SHP77 treated with DMSO at 0.1 percent for 48 hours (cell line): ENCODE results near the gene TSPAN18.
"Not testable (repeated sequence)": the region's sequence is repeated elsewhere in the genome, so short reads cannot be mapped to it uniquely, and the experiment has no call there.

Source experiments
- DNase-seq: peaks from one replicate; lab custom pipeline; 2025; lab: John Stamatoyannopoulos, UW

The TSPAN18 gene

DNA sequence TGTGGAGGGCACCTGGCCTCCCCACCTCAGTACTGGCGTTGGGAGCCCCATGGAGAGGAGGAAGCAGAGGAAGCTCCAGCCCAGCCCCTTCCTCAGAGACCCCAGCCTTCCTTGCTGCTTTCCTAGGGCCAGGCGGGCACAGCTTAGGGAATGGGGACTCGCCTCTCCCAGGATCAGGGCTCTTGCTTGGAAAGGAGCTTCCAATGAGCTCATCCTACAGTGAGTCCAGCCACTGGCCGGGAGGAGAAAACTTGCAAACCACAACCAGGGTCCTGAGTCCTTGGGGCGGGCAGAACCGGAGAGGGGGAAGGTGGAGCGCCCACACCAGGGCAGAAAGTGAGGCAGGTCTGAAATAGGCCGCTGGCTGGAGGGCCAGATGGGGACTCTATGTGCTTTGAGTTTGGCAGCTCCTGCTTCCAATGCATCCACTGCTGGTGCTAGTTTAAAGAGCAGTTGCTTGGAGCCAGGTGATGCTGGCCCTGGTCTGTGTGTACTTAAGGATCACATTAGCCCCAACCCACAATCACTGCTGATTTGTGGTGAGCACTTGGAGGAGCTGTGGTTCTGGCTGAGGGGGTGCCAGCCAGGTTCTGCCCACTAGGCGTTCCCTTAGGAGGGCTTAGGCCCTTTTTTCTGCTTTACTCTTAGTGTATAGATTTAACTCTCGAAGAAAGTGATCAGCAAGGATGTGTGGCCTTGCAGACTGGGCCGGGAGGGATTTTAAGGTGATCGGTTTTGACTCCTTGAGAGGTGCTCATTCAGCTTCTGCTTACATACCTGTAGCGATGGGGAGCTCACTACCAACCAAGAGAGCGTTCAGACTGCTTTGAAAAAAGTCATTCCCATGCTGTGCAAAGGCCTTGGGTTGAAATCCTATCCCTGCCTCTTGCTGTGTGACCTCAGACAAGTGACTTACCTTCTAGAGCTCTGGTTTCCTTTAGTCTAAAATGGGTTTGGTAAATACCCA, 142.0 kb downstream of the TSPAN18 start:
- no peak for DNase-seq

DNA sequence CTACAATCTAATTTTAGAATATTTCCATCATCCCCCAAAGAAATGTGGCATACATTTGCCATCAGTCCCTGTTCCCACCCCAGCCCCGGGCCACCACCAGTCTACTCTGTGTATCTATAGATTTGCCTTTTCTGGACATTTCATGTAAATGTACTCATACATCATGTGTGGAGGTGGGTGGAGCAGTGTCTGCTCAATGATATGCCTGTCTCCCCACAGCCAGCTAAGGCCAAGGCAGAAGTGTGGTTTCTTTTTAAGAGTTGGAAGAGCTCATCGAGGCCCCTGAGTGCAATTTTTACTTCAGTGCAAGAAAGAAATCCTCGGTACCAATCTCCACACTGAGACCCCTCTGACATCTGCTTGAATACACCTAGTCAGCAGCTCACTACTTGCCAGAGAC, 143.4 kb downstream of the TSPAN18 start:
- no peak for DNase-seq

DNA sequence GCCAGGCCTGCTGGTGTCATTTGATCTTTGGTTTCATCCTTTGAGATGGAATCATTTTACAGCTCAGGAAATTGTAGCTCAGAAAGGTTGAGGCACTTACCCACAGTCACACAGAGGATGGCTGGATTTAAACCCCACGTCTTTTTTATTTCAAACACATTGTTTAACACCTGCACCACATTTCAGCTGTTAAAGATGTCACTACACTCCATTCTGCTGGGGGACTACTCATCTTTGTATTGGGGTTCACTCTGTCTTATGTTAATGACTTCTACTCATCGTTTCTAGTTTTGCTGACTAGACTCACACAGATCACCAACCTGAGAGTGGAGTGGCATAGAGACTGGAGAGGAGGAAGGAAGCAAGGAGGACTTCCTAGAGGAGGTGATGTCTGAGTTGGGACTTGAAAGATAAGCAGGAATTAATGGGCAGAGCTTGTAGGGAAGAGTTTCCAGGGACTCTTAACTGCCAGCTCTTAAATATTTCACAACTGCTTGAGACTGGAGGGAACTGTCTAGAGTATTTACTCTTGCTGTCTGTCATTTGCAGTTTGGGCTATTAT, 143.9 kb downstream of the TSPAN18 start:
- no peak for DNase-seq

DNA sequence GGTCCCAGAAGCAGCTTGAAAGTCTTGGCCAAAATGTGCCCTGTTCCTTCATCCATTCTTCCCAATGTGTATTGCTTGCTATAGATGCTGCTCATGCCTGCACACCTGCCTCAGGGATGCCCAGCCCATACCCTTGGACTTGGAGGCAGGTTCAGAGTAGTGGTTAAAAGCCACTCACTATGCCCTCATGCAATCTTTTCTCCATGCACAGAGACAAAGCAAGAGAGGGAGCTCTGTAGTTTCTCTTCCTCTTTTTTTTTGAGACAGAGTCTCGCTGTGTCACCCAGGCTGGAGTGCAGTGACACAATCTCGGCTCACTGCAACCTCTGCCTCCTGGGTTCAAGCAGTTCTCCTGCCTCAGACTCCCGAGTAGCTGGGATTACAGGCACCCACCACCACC, 144.9 kb downstream of the TSPAN18 start:
- not testable (repeated sequence) for DNase-seq

DNA sequence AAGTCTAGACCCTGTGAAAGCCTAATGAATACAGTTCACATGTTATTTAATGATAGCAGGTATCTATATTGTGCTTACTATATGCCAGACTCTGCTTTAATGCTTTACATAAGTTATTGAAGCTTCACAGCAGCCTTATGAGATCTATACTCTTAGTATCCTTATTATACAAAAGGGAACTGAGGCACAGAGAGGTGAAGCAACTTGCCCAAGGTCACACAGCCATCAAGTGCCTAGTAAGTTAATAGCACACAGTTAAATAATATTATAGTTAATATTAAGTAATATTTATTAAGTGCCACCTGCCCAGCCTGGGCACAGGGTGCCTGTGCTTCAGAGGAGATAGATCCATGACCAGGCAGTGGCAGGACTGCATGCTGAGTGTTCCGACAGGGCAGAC, 145.8 kb downstream of the TSPAN18 start:
- DNase-seq = no peak

DNA sequence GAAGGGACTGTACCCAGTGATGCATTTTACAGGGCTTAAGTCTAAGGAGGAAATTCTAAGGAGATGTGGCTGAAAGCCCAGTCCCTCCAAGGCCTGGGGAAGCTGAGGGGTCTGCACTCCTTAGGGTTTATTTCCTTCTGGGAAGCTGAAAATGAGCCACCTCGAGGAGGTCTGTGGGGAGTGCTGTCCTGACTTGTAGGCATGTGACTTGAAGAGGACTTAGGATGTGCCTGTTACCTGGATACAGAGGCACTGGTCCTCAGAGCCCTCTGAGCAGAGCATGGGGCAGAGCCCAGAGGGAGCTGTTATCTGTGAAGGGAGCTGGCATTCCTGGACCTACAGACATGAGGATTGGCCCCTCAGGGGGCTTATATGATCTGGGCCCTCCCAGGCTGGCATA, 146.8 kb downstream of the TSPAN18 start:
- no peak for DNase-seq

DNA sequence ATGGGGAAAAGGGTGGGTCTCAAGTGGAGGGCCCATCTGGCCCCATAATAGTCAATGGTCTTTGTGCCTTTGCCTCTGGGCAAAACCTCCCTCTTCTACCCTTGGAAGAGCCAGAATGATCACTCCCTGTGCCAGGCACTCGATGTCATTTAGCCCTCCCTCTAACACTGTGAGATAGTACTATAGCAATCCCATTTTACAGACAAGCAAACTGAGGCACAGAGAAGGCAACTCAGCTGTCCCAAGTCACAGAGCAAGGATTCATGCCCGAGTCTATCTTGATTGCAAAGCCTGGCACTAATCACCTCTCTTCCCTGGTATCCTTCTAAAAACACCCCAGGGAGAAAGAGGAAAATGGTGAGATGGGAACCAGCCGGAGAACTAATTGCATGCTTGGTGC, 147.5 kb downstream of the TSPAN18 start:
- DNase-seq = no peak

DNA sequence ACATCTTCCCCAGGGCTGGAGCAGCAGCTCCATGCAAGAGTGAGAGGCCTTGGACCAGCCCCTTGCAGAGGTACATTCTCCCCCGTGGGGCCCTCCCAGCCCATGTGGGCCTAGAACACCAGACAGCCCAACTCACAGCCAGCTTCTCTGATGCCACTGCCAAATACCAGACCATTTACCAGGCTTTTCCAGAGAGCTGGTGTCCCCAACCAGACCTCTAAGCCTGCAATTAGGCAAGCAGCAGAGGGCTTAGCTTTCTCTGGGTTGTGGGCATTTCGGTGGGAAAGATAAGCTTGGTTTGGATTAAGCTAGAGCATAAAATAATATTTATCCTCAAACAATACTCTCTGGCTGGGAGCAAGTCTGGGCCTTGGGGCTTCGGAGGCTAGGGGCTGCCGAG, 148.3 kb downstream of the TSPAN18 start:
- no peak for DNase-seq

DNA sequence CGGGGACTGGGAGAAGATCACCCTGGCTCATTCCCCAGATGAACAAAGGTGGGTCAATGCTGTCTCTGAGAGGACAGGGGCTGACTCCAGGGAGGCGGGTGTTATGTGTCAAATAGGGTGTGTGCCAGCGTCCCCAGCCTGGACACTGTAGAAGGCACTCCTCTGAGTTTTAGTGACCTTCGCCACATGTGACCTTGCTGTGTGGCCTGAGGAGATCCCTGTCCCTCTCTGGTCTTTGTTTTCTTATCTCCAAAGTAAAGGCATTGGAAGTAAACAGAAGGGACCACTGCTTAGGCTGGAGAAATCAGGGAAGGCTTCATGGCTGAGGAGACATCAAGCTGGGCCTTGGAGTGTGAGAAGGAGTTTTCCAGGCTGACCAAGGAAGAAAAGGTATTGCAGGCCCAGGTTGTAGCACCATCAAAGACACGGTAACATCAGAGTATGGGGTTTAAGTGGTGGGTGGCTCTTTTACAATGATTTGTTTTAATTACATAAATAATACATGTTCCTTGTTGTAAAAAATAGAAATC, 149.5 kb downstream of the TSPAN18 start:
- no peak for DNase-seq

DNA sequence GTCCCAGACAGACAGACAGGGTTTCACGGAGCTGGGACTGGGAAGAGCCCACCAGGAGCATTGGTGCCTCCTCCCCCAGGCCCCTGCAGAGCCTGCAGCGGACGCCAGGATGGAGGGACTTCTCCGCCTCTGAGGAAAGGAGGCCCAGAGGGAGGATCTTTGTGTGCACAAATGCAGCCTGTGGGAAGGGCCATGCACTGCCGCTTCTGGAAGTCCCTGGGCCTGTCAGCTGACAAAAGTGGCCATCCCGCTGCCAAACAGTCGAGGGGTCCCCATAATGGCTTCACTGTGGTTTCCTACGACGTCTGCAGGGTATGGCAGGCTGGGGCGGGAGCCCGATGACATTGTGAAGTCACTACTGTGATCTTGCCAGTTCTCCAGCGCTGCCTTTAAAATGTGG, 150.1 kb downstream of the TSPAN18 start:
- DNase-seq = no peak

DNA sequence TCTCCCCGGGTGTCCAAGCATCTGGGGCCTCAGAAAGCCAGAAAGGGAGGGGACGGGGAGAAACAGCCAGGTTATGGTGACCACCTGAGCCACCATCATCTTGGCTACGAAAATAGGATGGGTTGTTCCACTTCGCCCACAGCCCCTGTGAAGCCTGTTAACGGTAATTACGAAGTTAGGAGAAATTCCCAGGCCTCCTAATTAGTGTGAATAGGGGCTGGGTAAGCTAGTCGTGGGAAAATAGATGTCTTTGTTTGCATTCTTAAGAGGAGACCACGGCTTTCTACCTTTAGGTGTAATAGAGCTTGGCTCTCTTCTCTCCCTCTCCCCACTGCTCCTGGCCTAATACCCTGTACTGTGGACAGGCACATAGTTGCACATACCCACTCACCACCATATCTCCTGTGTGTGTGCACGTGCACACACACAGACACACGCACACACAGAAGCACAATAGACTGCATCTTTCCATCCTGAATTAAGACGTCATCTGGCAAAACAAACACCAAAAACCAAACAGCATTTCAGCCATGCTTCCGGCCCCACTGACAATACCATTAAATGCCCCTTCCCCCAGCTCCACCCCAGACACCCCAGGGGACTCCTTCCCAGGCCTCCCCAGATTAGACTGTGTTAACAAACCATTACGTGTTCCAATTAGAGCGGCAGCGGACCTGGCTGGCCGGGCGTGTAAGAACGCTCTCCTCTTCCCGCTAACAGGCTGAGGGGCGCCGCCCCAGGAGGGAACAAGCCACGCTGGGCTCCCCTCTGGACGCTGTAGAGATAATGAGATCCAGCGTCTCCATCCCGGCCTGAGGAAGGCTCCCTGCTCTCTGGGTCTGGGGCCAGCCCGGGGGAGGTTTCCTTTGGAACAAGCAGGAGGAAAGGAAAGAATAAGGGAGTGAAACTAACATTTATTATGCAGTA, 151.1 kb downstream of the TSPAN18 start:
- no peak for DNase-seq

DNA sequence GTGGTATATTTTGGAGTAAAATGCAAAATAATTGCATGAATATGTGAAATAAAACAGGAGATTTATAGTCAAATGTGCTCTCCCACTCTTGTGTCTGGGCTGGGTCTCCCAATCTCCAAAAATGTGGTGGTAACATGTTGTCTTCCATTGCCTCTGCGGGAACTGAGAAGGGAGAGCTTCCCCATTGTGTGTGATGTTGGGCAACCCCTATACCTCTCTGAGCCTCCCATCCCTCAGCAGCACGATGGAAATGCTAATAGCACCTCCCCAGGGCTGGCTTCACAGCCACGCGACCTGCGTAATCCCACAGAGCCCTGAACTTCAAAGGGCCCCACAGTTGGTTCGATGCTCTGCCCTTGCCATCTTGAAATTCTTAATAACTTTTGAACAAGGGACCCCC, 151.9 kb downstream of the TSPAN18 start:
- DNase-seq = no peak

DNA sequence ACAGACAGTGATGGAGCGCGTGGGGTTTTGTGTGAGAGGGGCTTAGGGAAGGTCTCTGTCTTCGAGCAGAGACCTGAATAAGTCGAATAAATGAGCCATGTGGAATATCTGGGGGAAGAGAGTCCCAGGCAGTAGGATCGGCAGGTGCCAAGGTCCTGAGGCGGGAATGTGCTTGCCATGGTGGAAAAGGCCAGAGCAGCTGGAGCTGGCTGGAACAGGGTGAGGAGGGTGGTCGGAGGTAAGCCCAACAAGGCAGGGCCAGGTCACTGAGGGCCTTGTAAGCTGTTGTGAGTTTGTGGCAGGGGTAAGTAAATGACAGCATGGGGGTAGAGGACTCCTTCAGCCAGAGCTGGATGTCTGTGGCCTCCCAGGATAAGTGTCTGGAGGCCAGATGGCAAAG, 152.7 kb downstream of the TSPAN18 start:
- DNase-seq = no peak

DNA sequence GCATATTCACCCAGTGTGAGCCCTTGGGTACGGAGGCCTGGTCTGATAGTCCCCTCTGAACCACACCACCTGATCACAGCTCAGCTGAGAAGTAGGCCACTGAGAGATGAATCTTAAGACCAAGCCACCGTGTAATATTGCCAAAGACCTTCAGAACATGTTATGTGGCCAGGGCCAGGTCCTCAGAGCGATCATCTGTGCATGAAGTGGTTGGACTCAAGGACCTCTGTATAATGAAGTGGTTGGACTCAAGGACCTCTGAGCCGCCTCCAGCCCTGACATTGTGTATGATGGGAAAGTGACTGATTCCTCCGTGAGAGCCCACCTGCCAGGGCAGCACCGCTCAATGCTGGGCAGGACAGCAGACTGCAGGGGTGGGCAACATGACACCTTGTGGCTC, 153.7 kb downstream of the TSPAN18 start:
- DNase-seq = no peak

DNA sequence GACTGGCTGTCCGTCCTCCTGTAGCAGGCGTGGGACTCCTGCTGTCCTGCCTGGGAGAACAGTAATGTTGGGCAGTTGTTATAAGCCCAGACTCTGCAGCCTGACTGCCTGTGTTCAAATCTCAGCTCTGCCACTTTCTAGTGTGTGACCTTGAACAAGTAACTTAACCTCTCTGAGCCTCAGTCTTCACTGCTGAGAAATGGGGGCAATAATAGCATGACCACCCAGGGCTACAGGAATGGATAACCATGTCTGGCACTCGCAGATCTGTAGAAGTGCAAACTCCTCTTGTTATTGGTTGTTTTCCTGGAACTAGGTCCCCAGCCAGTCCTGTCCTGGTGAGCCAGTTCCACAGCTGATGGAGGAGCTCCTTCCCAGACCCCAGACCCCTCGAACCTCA, 154.2 kb downstream of the TSPAN18 start:
- DNase-seq = no peak

DNA sequence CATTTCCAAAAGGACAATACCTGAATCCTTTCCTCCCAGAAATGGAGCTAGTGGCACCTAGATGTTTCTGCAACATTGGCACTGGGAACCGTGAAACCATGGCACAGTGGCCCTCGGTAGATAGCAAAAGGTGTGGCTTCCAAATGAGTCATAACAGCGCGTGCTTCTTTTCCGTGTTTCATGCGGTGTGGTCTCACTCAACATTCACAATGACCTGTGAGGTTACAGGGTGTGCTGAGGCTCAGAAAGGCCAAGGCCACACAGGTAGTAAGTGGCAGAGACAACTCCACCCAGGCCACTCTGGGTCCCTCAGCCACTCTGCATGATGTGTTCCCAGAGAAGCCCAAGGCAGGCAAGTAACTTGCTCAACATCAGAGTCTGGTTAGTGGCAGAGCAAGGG, 156.5 kb downstream of the TSPAN18 start:
- no peak for DNase-seq

DNA sequence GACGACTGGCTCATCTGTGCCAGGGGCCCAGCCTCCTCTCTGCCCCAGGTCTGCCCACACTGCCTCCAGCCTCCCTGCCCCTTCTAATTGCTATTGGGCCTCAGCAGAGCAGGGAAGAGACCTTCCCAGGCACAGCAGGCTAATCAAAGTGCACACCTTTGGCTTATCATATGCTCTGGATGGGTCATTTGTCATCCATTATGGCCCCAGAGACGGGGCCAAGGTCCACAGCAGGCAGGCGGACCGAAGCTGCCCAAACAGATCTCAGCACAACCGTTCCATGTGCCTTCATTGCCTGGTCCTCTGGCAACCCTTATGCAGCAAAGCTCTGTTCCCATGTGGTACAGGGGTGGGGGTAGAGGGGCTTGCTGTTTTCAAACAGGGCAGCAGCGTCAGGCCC, 157.3 kb downstream of the TSPAN18 start:
- no peak for DNase-seq

DNA sequence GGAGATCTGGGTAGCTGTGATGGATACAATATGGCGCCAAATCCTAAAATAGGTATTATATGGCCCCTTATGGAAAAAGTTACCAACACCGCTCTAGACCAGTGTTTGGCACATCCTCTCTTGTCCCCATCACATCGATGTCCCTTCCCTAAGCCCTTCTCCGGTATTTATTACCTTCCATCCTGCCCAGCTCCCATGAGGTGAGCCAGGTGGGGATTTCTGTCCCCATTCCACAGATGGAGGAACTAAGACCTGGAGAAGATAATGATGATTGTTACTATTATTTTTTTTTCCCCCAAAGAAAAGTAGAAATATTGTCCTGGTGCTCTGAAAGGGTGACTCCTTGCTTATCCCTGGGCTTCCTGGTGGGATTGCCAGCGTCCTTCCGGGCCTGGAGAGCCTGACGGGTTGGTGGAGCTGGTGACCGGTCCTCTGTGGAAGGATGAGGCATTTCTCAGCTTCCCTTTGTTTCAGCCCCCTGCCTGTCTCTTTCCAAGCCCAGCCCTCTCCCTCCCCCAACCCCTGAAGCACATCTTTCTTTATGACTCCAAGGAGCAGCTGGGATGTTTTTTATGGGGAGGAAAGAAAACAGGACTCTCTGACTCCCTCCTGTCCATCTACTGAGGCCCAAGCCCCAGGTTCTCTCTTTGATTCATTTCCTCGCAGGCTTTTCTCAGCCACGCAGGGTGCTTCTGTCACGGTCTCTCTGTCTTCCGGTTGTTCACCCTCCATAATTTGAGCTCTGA, 158.5 kb downstream of the TSPAN18 start:
- DNase-seq = no peak

DNA sequence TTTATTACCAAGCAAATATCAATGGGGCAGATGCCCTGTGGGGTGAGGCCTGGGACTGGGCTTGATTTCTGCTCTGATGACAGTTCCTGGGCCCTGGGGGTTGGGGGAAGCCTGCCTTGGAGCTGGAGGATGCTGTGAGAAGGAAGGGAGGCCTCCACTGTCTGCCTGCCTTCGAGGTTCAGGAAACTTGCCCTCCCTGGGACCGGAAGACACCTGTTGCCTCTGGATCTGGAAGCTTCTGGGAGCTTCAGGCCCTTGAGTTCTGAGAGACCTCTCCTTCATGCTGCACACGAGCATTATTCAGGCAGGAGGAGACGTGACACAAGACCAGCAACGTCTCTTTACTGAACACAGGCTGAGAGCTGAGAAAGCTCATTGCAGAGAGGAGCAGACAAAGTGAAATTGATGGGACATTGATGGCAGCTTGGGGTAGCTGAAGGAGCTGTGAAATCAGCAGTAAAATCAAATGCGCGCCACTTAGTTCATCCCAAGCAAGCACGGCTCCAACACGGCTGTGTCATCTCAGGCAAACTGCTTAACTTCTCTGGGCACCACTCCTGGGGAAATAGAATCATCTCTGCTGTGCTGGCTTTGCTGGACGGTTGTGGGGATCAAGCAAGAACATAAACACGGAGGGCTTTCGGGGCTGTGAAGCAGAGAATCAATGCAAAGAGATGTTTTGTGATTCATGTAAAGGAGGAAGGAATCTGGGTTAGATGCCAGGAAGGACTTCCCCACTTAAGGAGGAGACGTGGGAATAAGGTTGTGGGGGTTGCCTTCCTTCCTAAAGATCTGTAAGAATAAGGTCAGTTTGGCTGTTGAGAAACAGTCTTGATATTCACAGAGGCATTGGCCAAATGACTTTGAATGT, 159.4 kb downstream of the TSPAN18 start:
- DNase-seq = no peak

DNA sequence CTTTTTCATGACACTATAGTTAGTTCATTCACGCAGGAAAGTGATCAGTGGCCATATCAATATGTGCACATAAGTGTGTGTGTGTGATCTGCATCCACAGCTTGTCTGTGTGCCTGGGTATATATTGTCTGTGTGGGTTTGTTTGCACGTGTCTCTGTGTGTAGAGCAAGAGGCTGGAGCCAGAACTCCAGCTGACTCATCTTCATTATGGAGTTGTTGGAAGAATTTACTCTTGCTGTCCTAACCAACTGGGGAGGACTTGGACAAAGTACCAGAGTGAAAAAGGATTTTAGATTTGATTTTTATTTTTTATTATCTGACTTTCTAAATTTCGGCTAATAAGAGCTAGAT, 160.0 kb downstream of the TSPAN18 start:
- no peak for DNase-seq

DNA sequence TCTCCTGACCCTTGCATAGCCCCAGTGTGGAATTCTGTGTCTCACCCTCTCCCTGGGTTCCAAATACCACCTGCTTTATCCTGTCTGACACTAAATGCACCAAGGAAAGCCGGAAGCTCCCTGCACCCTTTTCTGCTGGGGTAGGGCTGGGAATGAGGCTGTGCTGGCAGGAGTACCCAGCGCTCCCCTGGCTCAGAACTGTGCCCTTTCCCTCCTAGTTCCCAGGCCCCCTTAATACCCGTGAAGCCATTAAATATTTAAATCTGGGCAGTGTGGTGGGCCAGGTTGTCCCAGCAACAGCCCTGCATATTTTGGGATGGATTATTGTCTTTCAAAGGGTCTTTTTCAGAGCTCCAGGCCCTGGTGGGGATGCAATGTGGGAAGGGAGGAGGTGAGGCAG, 160.9 kb downstream of the TSPAN18 start:
- no peak for DNase-seq
